Stimulated activated naive CD4-positive, alpha-beta T cell treated with Interleukin-2 at 50 U/mL for 16 hours (primary cell): ENCODE measurements around the gene ELMO3.

Experiments
- DNase-seq: peaks from one replicate; lab custom pipeline; 2025; lab: John Stamatoyannopoulos, UW

The ELMO3 gene

GRCh38 chr16:67199011-67199807, at the start of gene ELMO3:
TSS of gene ELMO3 (plus strand) at chr16:67199131. CDS start at chr16:67199327, 196 bp downstream.
- DNase-seq = no peak

GRCh38 chr16:67149276-67150046, 49.5 kb upstream of the ELMO3 start:
- no peak for DNase-seq

- peak; percentile 48 for DNase-seq
Measured at GRCh38 chr16:67150047-67150832, 48.7 kb upstream of the ELMO3 start.

- DNase-seq = peak; percentile 29
Measured at GRCh38 chr16:67150833-67151396, 48.0 kb upstream of the ELMO3 start, which contains the start of gene B3GNT9. TSS of gene B3GNT9 (minus strand) at chr16:67150998. CDS start at chr16:67150485, 513 bp downstream.

- no peak for DNase-seq
Measured at GRCh38 chr16:67151431-67152097, 47.4 kb upstream of the ELMO3 start.

- no peak for DNase-seq
Measured at GRCh38 chr16:67154578-67155294, 44.2 kb upstream of the ELMO3 start.

- peak; percentile 70 for DNase-seq
Measured at GRCh38 chr16:67155295-67156142, 43.4 kb upstream of the ELMO3 start.

- DNase-seq = no peak
Measured at GRCh38 chr16:67156143-67156844, 42.6 kb upstream of the ELMO3 start.

GRCh38 chr16:67157106-67157748, 41.7 kb upstream of the ELMO3 start:
- no peak for DNase-seq

GRCh38 chr16:67157892-67158635, 40.9 kb upstream of the ELMO3 start:
- DNase-seq = no peak

GRCh38 chr16:67158637-67159600, 40.0 kb upstream of the ELMO3 start:
- peak; percentile 78 for DNase-seq

GRCh38 chr16:67161595-67162058, 37.3 kb upstream of the ELMO3 start:
- no peak for DNase-seq

- no peak for DNase-seq
Measured at GRCh38 chr16:67162506-67163163, 36.3 kb upstream of the ELMO3 start.

GRCh38 chr16:67163164-67163998, 35.5 kb upstream of the ELMO3 start:
- DNase-seq = peak; percentile 26

GRCh38 chr16:67163999-67164558, 34.9 kb upstream of the ELMO3 start:
- no peak for DNase-seq
